ENCODE data around the gene IL11. TPM values are rescaled to one million over a fixed set of nuclear protein-coding genes. Genes with fewer than 3 reads are reported as not detected.

The IL11 gene
- total and polyA plus RNA-seq, 2 of the 8 experiments (the other 6 are each of a cell fraction or from before 2014, with no cell fraction given), result 1.7 to 2.8 TPM

DNA sequence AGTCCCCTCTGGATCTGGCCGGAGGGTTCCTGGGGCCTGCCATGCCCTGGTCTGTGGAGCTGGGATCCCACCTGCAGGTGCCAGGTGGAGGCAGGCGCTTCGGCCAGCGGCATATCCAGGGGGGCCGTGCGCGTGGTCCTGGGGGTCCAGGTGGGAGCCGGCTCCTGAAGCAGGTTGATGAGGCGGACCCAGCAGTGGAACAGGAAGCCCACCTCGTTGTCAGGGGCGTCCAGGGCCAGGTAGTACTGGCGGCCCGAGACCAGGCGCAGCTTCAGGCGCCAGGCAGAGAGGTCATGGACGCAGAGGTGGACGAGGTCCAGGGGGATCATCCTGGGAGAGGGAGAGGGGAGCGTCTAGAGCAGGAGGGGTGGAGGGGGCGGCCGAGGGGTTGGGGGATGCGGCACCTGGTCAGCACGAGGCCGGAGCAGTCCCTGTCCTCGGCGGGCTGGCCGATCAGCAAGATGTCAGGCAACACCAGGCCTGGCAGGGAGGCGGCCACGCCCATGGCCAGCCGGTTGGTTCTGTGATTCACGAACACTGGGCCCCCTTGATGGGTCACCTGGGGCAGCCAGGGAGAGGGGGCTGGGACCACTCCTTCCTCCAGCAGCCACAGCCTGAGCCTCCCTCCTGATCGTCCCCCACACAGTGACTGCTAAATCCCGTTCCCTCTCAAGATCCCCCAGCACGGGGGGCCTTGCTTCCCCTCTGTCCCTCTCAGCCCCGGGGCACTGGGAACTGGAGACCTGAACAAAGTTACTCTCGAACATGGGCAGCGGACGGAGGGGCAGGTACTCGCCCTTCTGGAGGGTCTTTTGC, 7.9 kb downstream of the IL11 start:
- Histone ChIP-seq H2BK20ac (ENCODE audit: low read length) (no peak overlapping the region), H4K20me1 (replicated peaks in 1 of 2; ENCODE audit: control insufficient read depth in 1 of 2, insufficient read depth in 2 of 2, low read length in 2 of 2) (no peaks in the 10 kb centered on the region), H3K27ac (ENCODE audit: low read depth, low read length) (no peak overlapping the region), H3K79me1 (ENCODE audit: low read depth, low read length) (no peaks in the 10 kb centered on the region), H3K79me2 (ENCODE audit: control insufficient read depth in 1 of 2, insufficient read depth in 2 of 2, low read length in 2 of 2) (no peaks in the 10 kb centered on the region), H3K4me2 (ENCODE audit: insufficient read depth in 1 of 2, low read depth in 2 of 2, low read length in 2 of 2) (no peak overlapping the region), H3K36me3 (ENCODE audit: control insufficient read depth in 2 of 4, insufficient read depth in 4 of 4, low read length in 3 of 4) (no peaks in the 10 kb centered on the region), H3K18ac (ENCODE audit: extremely low read depth, low read length) (no peak overlapping the region; the same call in 1 of the 2 replicates), H2BK5ac (ENCODE audit: low read depth, low read length) (no peak overlapping the region; the same call in 1 of the 2 replicates), H4K91ac (replicated peaks; ENCODE audit: insufficient read length, low read length) (no peak overlapping the region), H2AK5ac (ENCODE audit: low read depth, low read length) (peak overlapping the region; percentile 82; the same call in 1 of the 2 replicates), H3K27me3 (replicated peaks in 1 of 4; ENCODE audit: control insufficient read depth in 3 of 4, extremely low read depth in 1 of 4, insufficient read depth in 3 of 4, low read length in 3 of 4) (peaks cover 0 to 11% (median 7%) of the 10 kb centered on the region in 4 experiments; a peak in 4 of 7 replicates), H3K56ac (replicated peaks; ENCODE audit: insufficient read length, low read depth, low read length) (no peak overlapping the region), H4K8ac (ENCODE audit: extremely low read depth, insufficient read depth, low read length) (peak overlapping the region; percentile 96), H2BK120ac (replicated peaks; ENCODE audit: low read depth, low read length) (no peak overlapping the region), H3K4ac (replicated peaks; ENCODE audit: insufficient read length, low read depth, low read length) (no peak overlapping the region), H3K9ac (replicated peaks in 1 of 4; ENCODE audit: extremely low read depth in 1 of 4, low read depth in 3 of 4, low read length in 3 of 4) (no peak overlapping the region), H3K23me2 (ENCODE audit: low read depth, low read length) (no peaks in the 10 kb centered on the region), H3K4me1 (replicated peaks in 1 of 4; ENCODE audit: control insufficient read depth in 3 of 4, insufficient read depth in 4 of 4, low read length in 3 of 4) (peaks cover 0 to 10% (median 8%) of the 10 kb centered on the region in 4 experiments; a peak in 6 of 7 replicates), H3K14ac (ENCODE audit: insufficient read length) (no peak overlapping the region), H3K9me3 (ENCODE audit: insufficient read depth in 2 of 2, low read depth in 1 of 2, low read length in 1 of 2) (no peaks in the 10 kb centered on the region), H4K5ac (ENCODE audit: insufficient read length, low read depth, low read length) (peak overlapping the region; percentile 15), H3K4me3 (ENCODE audit: extremely low read depth in 1 of 4, insufficient read depth in 2 of 4, low read depth in 3 of 4, low read length in 4 of 4) (no peak overlapping the region), H2BK15ac (ENCODE audit: low read length) (peak overlapping the region; percentile 72; the same call in 1 of the 2 replicates), H2BK12ac (ENCODE audit: low read depth, low read length) (peak overlapping the region; percentile 50; the same call in 1 of the 2 replicates), H2AFZ (ENCODE audit: low read length) (no peak overlapping the region), H3K23ac (ENCODE audit: insufficient read length) (no peak overlapping the region)
- DNase-seq (ENCODE audit: low read depth in 1 of 2, low spot score in 2 of 2) (no peak), FAIRE-seq (no peak)
- TF ChIP-seq BCL11A (IDR thresholded peaks at IDR 0.05; ENCODE audit: low read depth in 2 of 2, low read length in 2 of 2), result no peak
- TF ChIP-seq RAD21 (IDR thresholded peaks at IDR 0.05 in 1 of 2, conservative IDR thresholded peaks at IDR 0.05 in 1 of 2; ENCODE audit: low read depth in 2 of 2, low read length in 2 of 2), result no peak
- no peak for TF ChIP-seq GTF2F1 (IDR thresholded peaks at IDR 0.05; ENCODE audit: borderline replicate concordance, low read depth, low read length)
- no peak for TF ChIP-seq MAFK (IDR thresholded peaks at IDR 0.05; ENCODE audit: low read depth, low read length)
- CTCF ChIA-PET (ENCODE audit: partially characterized antibody), result interaction anchor here (0.7 to 2.5 kb wide), 4 partner anchors 10 to 217 kb away, joined by 3 to 11 read pairs (median 4); no protein-coding TSS in a partner anchor
- WGBS, 2 experiments (ENCODE audit: extremely low coverage in 1 of 2, insufficient coverage in 1 of 2, insufficient read length in 1 of 2, insufficient replicate concordance in 2 of 2, low coverage in 1 of 2, low lambda C conversion rate in 2 of 2, missing lambda C conversion rate in 1 of 2), result 86% methylated on average over 21 of the region's 38 CpGs; no CpG with 5 or more reads in 1 of the 2 experiments
- POLR2A ChIA-PET (ENCODE audit: partially characterized antibody), result interaction anchor here (0.6 to 6.1 kb wide), 16 partner anchors 10 to 45 kb away, joined by 3 to 30 read pairs (median 4); partner anchors contain the start of genes KMT5C, TMEM190, TMEM238 and UBE2S
